KG1 (cell line): ENCODE measurements around the gene PPP1R7.
"Not testable (repeated sequence)": the region's sequence is repeated elsewhere in the genome, so short reads cannot be mapped to it uniquely, and the experiment has no call there.

Experiments used
- DNase-seq: peaks from one replicate; lab custom pipeline; 2025; lab: John Stamatoyannopoulos, UW

The PPP1R7 gene

DNA sequence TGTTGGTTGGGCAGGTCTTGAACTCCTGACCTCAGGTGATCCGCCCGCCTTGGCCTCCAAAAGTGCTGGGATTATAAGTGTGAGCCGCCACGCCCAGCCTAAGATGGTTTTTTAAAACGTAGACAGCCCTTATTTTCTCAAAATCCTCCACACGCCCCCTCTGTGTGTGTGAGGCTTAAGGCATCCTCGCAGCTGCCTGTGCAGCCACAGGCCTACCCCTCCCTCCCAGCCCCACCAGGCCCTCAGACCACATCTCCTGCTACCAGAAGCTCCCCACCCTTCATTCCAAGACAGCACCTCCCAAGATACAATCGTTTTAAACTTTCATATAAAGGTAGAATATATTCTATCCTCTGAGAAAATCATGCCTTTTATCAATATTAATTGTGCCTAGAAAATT, 43.0 kb downstream of the PPP1R7 start:
- no peak for DNase-seq

DNA sequence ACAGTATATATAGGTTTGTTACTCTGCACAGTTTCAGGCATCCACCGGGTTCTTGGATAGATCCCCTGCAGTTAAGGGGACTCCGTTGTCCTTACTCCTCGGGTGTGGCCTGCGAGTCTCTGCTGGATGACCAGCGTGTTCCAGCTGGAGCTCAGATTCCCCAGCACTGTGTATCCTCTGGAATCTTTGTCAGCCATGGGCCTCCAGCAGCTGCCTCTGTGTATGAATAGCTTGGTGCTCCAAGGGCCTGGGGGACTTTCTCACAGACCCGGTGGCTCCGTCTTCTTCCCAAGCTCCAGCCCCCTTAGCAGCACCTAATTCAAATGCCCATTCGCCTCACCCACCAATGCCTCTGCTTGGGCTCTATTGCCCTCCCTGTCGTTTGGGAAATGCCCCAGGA, 44.5 kb downstream of the PPP1R7 start:
- no peak for DNase-seq

DNA sequence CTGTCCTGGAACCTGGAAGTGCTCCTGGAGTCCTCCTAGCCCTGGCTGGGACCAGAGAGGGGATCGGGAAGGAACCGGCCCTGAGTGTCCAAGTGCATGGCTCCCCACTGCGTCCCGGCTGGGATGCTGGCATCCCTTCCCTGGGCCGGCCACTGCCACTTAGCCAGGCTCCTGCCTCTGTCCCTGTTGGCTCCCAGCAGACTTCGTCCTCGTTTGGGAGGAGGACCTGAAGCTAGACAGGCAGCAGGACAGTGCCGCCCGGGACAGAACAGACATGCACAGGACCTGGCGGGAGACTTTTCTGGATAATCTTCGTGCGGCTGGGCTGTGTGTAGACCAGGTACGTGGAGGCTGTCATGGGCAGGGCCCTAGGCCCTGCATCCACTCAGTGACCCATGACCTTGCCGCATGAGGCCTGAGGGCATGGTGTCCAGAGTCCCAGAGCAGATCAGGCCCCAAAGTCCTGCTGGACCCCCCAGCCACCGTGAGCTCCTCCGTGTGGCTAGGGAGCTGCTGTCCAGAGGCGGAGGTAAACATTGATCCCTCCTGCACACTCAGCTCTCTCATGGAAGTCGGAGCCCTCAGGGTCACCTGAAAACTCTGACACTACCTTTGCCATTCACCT, 45.4 kb downstream of the PPP1R7 start:
- DNase-seq, result no peak

DNA sequence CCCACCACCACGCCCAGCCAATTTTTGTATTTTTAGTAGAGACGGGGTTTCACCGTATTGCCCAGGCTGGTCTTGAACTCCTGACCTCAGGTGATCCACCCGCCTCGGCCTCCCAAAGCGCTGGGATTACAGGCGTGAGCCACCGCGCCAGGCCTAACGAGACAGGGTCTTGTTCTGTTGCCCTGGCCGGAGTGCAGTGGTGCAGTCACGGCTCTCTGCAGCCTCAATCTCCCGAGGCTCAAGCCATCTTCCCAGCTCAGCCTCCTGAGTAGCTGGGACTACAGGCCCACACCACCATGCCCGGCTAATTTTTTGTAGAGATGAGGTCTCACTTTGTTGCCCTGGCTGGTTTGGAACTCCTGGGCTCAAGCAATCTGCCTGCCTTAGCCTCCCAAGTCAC, 47.0 kb downstream of the PPP1R7 start:
- DNase-seq, result not testable (repeated sequence)

DNA sequence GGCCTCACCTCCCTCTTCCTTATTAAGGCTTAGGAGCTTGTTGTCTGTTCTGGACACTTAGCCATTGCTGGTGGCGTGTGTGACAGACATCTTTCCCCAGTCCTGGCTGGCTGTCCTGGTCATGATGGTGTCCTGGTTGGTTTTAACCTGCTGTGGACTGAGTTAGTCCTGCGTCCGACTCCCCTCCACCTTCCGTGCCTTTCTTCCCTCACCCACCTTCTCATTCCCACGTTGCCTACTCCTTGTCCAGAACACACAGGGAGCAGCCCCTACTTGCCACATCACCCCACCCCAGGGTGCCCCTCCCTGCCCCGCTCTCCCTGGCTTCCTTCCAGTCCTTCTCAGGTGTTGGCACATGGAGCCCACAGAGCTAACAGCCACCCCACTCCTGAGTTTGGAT, 47.7 kb downstream of the PPP1R7 start:
- DNase-seq, result no peak

DNA sequence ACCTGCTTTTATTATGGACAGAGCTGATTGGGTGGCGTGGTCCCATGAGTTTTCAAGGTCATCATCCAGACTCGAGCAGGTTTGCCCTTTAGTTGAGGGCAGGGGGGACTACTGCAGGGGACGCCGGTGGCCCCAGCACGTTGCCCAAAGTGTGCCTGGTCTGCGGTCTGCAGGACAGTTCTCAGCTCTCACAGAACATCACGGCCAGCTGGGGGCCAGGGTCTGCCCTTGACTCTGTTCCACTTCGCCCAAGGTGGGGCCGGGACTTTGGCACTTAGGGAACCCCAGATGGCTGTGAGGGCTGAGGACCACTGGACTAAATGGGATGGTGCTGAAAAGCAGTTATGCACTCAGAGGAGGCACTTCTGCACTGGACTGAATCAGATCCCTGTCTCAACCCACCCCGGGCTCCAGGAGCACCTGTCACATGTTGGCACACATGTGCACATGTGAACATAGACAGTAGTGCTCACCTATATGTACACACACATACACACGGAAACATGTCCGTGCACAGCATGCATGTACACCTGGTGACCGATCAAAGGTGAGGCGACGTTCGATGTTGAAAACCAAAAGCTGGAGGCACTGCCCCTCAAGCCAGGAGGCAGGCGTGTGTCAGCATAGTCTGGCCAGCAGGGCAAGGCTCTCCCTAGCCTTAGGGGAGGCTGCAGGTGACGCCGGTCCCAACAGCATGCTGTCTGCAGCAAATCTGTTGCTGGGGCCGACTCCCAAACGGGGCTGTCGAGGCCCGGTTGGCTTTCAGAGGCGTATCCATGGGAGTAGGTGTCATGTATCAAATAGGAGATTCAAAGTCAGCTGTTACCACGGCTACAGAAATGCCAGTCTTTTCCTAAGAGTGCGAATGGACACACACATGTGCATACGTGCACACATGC, 48.4 kb downstream of the PPP1R7 start:
- no peak for DNase-seq

DNA sequence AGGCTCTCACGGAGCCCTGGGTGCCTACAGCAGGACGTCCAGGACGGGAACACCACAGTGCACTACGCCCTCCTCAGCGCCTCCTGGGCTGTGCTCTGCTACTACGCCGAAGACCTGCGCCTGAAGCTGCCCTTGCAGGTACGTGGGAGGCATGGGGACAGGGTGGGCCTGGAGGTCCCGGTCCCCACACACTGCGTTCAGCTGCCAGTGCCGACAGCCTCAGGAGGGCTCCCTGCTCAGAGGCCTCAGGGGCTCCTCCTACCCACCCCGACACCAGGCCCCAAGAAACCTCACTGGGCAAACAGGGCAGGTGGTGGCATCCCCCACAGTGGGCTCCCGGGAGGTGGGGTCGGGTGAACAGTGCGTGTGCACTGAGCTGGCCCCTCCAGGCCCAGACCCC, 49.0 kb downstream of the PPP1R7 start:
- no peak for DNase-seq

DNA sequence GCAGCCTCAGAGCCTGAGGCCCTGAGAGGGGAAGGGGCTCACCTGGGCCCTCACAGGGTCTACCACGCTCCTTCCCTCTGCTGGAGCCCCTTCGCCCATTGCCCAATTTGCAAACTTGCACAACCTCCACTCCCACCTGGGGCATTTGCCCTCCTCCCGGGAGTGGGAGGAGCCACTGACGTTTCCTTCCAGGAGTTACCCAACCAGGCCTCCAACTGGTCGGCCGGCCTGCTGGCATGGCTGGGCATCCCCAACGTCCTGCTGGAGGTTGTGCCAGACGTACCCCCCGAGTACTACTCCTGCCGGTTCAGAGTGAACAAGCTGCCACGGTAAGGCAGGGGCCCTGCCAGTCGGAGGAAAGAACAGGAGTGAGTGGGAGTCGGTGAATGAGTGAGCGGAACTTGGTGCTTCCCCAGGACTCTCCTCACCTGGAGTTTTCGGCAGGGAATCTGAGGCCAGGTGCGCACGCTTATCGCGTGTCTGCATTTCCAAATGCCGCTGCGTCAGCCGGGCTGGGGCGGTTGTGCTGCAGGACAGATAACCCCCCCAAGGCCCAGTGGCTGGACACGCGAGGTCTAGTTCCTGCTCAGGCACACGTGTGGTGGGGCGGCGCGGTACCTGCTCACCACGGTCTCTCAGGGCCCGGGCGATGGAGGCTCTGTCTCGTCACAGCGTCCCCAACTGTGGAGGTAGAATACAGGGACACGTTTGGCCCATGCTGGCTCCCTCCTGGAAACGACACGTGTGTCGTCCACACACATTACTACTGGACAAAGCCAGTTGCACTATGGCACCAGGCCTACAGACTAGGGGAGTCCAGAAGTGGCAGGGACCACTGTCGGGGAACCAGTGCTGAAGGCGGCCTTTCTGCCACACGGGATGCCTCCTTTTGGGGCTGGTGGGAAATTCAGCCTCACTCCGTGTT, 49.9 kb downstream of the PPP1R7 start:
- no peak for DNase-seq

DNA sequence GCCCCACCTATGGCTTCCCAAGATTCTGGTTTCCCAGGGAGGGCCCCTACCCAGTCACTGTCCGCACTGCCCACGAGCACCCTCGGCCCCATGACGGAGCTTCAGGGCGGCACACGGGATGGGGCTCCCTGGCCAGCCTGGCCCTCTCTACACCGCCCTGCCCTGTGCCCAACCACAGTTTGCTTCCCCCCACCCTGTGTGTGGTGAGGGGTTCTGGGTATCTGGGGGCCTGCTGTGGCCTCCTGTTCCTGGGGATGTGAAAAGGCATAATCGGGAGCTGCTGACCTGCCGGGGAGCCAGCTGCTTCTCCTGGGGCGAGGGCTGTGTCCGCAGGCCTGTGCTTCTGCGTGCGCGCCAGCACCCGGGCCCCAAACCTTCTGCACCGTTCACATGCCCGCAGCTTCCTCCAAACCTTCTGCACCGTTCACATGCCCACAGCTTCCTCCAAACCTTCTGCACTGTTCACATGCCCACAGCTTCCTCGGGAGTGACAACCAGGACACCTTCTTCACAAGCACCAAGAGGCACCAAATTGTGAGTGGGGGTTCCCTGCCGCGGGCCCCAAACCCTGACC, 50.6 kb downstream of the PPP1R7 start:
- DNase-seq, result no peak

DNA sequence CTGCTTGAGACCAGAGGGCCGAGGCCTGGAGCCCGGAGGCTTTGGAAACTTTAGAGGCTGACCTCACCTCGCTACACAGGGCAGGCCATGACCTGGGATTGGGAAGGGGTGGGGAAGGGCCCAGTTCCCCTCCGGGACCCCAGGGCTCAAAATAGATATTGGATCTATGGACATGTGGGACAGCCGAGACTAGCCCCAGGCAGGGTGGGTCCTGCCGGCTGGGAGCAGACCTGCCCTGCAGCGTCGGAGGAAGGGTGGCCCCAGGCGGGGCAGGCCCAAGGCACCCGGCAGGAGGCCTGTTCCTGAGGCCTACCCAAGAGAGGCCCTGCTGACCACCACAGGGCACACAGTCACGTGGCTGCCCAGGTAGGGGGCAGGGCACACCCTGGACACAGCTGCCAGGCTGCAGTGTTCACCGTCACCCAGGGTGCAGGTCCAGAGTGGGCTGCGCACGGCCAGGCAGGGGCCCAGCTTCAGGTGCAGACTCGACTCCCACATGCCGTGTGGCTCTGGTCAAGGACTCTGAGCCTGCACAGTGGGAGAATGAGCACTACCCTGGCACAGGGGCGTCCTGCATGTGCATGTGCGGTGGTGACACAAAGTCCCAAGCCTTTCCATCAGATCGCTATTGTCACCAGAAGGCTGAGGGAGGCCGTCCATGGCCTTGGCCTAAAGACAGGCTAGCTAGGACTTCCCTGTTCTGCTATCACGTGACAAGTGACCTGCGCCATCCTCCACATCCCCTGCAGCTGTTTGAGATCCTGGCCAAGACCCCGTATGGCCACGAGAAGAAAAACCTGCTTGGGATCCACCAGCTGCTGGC, 51.4 kb downstream of the PPP1R7 start:
- DNase-seq, result no peak

DNA sequence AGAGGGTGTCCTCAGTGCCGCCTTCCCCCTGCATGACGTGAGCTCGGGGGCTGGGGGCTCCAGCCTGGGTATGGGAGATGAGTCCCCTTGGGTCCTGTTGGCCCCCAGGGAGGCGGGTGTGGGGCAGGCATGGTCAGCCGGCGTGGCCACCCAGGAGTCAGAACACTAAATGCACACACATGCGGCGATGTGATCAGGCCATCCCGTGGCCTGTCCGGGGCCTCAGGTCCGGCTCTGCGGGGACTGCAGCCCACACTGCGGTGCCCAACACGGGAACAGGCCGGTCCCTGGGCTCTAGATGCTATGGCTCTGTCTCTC, 52.0 kb downstream of the PPP1R7 start:
- DNase-seq, result no peak

DNA sequence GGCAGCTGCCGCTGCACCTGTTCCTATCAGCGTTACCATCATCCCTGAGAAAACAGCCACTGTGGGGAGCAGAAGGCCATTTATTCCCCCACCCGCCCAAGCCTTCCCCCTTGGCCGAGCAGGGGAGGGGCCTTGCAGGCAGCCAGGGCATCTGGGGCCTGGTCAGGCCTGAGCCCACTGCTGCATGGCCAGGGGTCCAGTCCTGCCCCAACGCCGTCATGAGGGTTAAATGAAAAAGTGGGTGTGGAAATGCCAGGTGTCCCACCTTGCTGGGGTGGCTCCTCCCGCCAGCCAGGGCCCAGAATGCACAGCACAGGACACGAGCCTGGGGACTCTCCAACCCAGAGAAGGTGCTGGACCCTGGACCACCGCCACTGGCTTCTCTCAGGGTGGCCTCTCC, 52.4 kb downstream of the PPP1R7 start:
- DNase-seq, result no peak

DNA sequence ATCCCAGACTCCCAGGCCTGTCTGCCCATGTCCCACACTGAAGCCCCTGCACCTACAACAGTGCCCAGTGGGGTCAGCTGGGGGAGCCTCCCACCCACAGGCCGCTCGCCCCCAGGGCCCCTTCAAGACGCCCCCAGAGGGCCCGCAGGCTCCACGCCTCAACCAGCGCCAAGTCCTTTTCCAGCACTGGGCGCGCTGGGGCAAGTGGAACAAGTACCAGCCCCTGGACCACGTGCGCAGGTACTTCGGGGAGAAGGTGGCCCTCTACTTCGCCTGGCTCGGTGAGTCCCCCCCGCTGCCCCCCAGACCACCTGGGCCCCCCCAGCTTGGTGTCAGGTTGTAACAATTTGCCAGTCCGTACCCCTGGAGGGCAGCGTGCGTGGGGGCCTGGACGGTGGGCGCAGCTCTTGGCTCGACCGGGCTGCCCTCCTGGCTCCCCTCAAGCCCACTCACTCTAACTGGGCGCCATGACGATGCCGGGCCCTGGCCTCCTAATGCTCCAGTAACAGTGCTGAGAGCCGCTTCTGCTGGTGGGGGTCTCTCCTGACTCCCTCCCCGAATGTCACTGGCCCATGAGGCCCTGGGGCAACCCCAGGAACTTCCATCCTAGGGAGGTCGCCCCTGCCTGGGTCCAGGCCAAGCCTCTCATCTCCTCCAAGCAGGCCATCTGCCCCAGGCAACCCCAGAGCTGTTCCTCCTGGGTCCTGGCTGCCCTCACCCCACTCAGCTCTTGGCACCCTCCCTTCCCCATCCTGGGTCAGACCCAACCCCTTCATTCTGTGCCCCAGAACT, 53.1 kb downstream of the PPP1R7 start:
- DNase-seq, result no peak

DNA sequence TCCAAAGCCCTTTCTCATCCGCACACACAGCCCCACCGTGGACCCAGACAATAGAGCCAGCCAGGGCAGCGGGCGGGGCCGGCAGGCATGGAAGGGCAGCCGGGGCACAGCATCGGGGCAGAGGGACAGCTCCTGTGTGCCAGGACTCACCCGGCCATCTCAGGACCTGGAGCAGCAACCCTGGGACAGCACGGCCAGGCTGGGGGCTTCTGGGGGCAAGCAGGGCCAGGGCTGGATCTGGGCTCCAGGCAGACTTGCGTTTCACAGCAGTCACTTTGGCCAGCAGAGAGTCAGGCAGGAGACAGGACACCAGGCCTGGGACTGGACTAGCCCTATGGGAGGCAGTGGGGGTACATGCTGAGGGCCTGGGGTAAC, 53.7 kb downstream of the PPP1R7 start:
- no peak for DNase-seq

DNA sequence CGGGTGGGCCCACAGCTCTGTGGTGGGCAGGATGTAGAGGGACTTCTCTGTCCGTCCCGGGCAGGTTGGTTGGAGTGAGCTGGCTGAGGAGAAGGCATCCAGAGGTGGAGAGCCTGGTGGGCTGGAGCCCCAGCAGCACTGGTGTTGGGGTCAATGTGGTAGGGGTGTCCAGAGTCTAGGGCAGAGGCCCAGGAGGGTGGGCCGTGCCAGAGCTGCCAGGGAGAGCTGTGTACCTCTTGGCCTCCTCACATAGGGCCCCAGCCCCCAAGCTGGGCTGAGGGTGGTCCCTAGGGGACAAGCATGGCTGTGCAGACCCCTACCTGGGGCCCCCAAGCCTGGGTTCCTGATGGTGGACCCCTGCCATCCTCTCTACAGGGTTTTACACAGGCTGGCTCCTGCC, 54.2 kb downstream of the PPP1R7 start:
- no peak for DNase-seq

DNA sequence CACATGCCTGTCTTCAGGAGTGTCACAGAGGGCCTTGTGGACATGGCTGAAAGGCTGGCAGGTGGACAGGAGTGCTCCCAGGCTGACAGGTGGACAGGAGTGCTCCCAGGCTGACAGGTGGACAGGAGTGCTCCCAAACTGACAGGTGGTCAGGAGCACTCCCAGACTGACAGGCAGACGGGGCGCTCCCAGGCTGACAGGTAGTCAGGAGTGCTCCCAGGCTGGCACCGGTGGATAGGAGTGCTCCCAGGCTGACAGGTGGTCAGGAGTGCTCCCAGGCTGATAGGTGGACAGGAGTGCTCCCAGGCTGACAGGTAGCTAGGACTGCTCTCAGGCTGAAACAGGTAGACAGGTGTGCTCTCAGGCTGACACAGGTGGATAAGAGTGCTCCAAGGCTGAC, 54.8 kb downstream of the PPP1R7 start:
- no peak for DNase-seq

DNA sequence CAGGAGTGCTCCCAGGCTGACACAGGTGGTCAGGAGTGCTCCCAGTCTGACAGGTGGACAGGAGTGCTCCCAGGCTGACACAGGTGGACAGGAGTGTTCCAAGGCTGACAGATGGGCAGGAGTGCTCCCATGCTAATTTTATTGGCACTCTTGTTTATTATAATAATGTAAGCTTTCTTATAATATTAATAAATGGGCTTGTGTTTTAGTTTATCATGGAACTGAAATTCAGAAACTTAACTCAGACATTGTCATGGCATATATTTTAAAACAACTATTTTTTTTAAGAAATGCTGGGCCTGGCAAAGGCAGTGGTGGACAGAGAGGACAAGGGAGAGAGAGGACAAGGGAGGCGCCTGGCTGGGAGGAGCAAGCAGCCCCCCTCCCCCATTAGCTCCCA, 56.9 kb downstream of the PPP1R7 start:
- no peak for DNase-seq

DNA sequence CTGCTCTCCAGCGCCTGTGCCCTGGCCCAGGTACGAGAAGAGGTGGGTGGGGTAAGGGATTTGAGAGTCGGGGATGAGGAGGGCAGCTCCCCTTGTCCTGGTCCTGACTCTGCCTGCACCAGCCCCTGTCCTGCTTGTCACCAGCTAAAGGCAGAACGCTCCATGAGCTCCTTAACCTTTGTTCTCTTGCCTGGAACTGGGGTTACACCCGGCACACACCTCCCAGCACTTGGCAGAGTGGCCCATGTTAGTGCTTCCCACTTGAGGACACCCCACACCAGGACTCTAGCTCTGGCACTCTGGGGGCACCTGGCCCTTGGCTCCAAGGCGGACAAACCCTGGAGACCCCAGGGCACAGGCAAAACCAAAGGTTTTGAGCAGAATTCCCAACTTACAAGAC, 57.4 kb downstream of the PPP1R7 start:
- no peak for DNase-seq

DNA sequence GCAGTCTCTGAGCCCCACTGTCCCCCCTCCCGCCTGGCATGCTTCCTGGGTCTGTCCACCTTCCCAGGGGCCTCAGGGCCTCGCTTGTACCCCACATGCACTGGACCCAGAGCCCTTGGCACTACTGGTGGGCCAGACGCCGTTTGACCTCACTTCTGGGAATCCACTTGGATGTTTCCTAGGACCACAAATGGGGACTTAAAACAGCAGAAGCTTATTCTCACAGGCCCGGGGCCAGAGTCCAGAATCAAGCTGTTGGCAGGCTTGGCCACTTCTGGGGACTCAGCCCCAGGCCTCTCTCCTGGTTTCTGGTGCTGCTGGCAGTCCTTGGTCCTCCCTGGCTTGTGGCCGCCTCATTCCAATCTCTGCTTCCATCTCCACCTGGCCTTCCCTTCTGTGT, 57.8 kb downstream of the PPP1R7 start:
- no peak for DNase-seq

DNA sequence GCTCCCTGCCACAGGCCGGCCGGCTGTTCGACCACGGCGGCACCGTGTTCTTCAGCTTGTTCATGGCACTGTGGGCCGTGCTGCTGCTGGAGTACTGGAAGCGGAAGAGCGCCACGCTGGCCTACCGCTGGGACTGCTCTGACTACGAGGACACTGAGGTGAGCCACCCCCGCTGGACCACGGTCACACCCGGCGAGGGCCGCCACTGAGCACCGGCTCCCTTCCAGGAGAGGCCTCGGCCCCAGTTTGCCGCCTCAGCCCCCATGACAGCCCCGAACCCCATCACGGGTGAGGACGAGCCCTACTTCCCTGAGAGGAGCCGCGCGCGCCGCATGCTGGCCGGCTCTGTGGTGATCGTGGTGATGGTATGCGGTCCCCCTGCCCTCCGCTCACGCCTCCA, 59.0 kb downstream of the PPP1R7 start:
- DNase-seq, result no peak

DNA sequence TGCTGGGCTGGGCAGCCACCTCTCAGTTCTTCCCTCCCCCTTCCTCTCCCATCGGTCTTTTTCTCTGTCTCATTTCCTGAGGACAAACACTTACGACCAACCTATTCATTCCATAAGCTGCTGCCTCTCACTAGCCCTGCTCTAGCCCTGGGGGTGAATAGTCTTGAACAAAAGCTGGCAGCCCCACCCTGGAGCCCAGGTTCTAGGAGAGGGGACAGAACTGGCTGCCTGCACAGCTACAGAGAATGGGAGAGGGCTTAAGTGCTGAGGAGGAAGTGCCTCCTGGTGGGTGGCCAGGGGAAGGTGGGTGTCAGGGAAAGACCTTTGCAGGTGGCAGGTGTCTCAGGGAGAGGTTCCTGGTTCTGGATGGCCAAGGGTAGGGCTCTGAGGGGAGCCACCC, 61.0 kb downstream of the PPP1R7 start:
- no peak for DNase-seq
